CMK (cell line): Measurements from ENCODE around the gene SH2D3A.
"Not testable (repeated sequence)": the region's sequence is repeated elsewhere in the genome, so short reads cannot be mapped to it uniquely, and the experiment has no call there.

Experiments used
- DNase-seq: peaks from one replicate; pipeline ENCODE4 v3.0.0-alpha.2; 2010; ENCODE audit warnings: low read depth

SH2D3A gene

GRCh38 chr19:6767357-6768235, at the start of gene SH2D3A:
Gene SH2D3A, minus strand, starts transcription at chr19:6767435. Its CDS starts 3,687 bp downstream, at chr19:6763748.
- peak; percentile 87 for DNase-seq

GRCh38 chr19:6813659-6814058, 46.4 kb upstream of the SH2D3A start:
- no peak for DNase-seq

GRCh38 chr19:6812612-6813011, 45.4 kb upstream of the SH2D3A start:
- DNase-seq = no peak

GRCh38 chr19:6811906-6812305, 44.7 kb upstream of the SH2D3A start:
- no peak for DNase-seq

GRCh38 chr19:6811378-6811777, 44.1 kb upstream of the SH2D3A start:
- no peak for DNase-seq

- no peak for DNase-seq
Observed at GRCh38 chr19:6809262-6809661, 42.0 kb upstream of the SH2D3A start.

- DNase-seq = no peak
Observed at GRCh38 chr19:6808494-6808893, 41.3 kb upstream of the SH2D3A start.

- no peak for DNase-seq
Observed at GRCh38 chr19:6807291-6807690, 40.1 kb upstream of the SH2D3A start.

- no peak for DNase-seq
Observed at GRCh38 chr19:6806488-6806887, 39.3 kb upstream of the SH2D3A start.

- no peak for DNase-seq
Observed at GRCh38 chr19:6803036-6803404, 35.8 kb upstream of the SH2D3A start.

GRCh38 chr19:6802336-6803035, 35.3 kb upstream of the SH2D3A start:
- peak; percentile 87 for DNase-seq

GRCh38 chr19:6801485-6802086, 34.4 kb upstream of the SH2D3A start:
- peak; percentile 89 for DNase-seq

GRCh38 chr19:6800991-6801484, 33.8 kb upstream of the SH2D3A start:
- no peak for DNase-seq

GRCh38 chr19:6800160-6800790, 33.0 kb upstream of the SH2D3A start:
- DNase-seq = not testable (repeated sequence)

- DNase-seq = no peak
Observed at GRCh38 chr19:6797646-6798045, 30.4 kb upstream of the SH2D3A start.

GRCh38 chr19:6796278-6796677, 29.0 kb upstream of the SH2D3A start:
- DNase-seq = no peak

- DNase-seq = no peak
Observed at GRCh38 chr19:6794686-6795431, 27.6 kb upstream of the SH2D3A start.

- DNase-seq = no peak
Observed at GRCh38 chr19:6793973-6794372, 26.7 kb upstream of the SH2D3A start.

GRCh38 chr19:6793411-6793810, 26.2 kb upstream of the SH2D3A start:
- DNase-seq = no peak

GRCh38 chr19:6791237-6791636, 24.0 kb upstream of the SH2D3A start:
- no peak for DNase-seq
